ENCODE results near the gene CACNB4.
"Not testable (repeated sequence)": the region's sequence is repeated elsewhere in the genome, so short reads cannot be mapped to it uniquely, and the experiment has no call there.

The CACNB4 gene

DNA sequence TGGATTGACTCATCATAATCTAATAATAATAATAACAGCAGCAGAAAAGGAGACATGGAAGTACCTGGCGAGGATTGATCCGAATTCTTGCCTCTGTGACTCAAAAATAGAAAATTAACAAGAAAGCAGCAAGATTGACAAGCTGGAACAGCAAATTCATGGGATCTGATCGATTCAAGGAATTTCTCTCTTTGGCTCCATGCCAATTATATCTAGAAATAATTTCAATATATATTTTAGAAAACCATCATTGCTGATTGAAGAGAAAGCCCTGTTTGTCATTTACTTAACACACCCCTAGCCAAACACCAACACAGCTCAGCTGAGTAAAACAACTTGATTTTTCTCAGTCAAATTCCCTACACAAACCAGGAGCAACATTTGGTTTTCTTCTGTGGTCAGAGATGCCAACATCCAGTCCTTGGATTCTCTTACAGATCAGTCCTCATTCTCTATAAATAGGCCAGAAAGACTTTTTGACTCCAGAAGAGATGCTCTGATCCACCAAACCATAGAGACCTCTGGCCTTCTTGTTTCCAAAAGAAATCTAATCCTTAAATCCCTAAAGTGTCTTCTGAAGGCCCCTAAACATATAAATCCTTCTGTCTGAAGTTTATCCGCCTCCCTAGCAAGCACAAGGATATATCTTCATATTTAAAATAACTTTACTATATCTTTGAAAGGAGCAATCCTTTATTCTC, 129.9 kb downstream of the CACNB4 start:
- no peaks in the 10 kb centered on the region for H3K27me3 Mint-ChIP-seq
- no peaks in the 10 kb centered on the region for H3K9me3 Mint-ChIP-seq

DNA sequence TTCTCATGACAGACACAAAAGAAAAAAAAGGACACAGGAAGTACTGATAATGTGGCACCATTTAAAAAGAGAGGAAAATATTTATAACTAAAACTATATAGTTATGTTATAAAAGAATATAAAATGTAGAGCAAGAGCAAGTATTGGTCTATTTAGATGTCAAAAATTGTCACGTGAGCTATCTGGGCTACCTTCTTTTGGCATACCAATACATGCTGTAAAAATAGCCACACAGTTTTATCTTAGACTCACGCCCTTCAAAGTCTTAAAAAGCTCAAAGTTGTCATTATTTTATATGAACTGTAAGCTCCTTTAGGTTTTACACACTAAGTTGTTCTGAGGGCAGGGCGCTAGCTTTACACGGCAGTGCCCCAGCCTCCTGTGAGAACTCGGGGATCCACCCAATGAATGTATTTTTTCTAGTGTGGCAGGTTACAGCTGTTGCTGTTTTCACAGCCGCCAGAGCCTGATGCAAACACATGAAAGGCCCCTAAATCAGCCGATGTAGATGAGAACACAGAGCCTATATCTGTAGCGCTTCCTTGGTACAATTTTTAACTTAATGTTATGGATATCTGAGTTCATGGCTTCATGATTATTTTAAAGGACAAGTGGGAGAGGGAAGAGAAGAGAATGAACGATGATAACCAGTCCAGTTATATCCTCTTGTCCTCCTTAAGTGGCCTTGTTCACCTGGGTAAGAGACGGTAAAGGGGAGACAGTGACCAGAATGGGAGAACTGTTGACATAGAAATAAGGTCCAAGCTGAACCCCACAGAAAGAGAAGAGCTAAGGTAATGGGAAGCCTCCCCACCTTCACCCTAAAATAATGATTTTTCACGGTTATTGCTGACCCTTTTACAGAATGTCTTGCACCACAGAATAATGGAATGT, 130.8 kb downstream of the CACNB4 start:
- Mint-ChIP-seq H3K27ac (no peak overlapping the region), H3K9me3 (no peaks in the 10 kb centered on the region), H3K27me3 (no peaks in the 10 kb centered on the region), H3K4me3 (no peak overlapping the region), H3K4me1 (no peaks in the 10 kb centered on the region)
- DNase-seq (no peak), ATAC-seq (no peak)

More for the DNA sequence above, 129.9 kb downstream of the CACNB4 start:
- DNase-seq (no peak), ATAC-seq (no peak)
- Mint-ChIP-seq H3K4me1 (no peaks in the 10 kb centered on the region), H3K4me3 (no peak overlapping the region), H3K27ac (no peak overlapping the region)

DNA sequence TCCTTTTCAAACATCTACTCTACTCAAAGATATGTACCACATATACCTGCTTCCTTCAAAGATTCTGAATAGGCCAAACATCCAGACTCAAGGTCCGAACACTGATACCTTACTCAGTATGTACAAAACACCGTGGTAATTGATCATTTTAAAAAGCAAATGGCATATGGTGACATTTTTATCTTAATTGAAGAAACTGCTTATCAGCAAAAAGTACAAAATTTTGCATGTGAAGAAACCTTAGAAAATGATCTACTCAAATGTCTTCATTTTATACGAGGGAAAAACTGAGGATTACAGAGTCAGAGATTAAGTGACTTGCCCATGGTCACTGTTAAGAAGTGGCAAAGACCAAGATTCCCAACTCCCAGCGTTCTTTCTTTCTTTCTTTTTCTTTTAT, 133.0 kb downstream of the CACNB4 start:
- no peaks in the 10 kb centered on the region for H3K4me1 Mint-ChIP-seq
- H3K27me3 Mint-ChIP-seq = no peaks in the 10 kb centered on the region
- ATAC-seq (no peak), DNase-seq (no peak)
- H3K9me3 Mint-ChIP-seq = no peaks in the 10 kb centered on the region
- no peak overlapping the region for H3K27ac Mint-ChIP-seq
- no peak overlapping the region for H3K4me3 Mint-ChIP-seq

DNA sequence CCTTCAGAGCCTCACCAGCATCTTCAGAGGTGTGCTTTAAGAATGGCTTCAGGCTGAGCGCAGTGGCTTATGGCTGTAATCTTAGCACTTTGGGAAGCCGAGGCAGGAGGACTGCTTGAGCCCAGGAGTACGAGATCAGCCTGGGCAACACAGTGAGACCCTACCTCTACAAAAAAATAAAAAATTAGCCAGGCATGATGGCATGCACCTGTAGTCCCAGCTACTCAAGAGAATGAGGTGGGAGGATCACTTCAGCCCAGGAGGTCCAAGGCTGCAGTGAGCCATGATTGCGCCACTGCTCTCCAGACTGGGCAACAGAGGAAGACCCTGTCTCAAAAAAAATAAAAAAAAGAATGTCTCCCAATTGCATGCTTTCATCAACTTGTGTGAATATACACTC, 137.3 kb downstream of the CACNB4 start:
- Mint-ChIP-seq H3K27me3 (no peaks in the 10 kb centered on the region), H3K4me1 (no peaks in the 10 kb centered on the region), H3K27ac (no peak overlapping the region), H3K9me3 (no peaks in the 10 kb centered on the region), H3K4me3 (no peak overlapping the region)
- no peak for ATAC-seq
- no peak for DNase-seq

DNA sequence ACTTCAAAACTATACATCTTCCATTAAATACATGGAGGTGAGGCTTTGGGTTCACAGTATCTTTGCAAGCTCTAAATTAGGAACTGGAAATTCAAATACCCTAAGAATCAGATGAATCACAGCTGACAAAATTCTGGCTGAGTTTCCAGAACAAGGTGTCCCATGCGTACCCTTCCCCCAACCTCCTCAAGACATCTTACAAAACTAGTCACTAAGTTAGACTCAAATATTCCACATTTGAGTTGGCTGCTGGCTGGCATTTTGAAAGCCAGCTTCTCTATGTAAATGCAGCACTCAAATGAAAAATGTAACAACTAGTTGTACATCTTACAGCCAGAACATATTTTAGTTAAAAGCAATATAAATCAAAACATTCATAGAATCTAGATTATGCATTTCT, 139.6 kb downstream of the CACNB4 start:
- no peak for DNase-seq
- no peak overlapping the region for H3K4me3 Mint-ChIP-seq
- no peak for ATAC-seq
- H3K9me3 Mint-ChIP-seq = no peaks in the 10 kb centered on the region
- no peak overlapping the region for H3K27ac Mint-ChIP-seq
- H3K27me3 Mint-ChIP-seq = peaks cover 6% of the 10 kb centered on the region
- H3K4me1 Mint-ChIP-seq = no peaks in the 10 kb centered on the region

DNA sequence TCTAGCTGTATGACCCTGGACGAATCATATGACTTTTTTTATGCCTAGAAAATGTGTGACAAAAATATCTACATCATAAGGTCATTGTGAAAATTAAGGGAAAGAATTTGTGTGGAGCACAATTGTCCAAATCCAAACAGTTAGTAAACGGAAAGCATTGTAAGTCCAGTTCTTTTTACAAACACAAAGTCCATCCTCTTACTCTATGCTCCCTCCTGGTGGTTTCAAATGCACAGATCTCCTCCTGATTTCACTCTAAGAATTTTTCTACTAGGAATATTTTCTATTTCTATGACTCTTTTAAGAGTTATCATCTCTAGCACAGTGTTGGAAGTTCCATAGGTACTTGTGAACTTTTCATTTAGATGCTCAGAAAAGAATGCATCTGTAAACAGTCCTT, 145.4 kb downstream of the CACNB4 start:
- Mint-ChIP-seq H3K27me3 (peaks cover 18% of the 10 kb centered on the region), H3K9me3 (peaks cover 0 to 5% of the 10 kb centered on the region in 2 donors), H3K4me3 (no peak overlapping the region), H3K27ac (no peak overlapping the region), H3K4me1 (no peaks in the 10 kb centered on the region)
- ATAC-seq (no peak), DNase-seq (no peak)

DNA sequence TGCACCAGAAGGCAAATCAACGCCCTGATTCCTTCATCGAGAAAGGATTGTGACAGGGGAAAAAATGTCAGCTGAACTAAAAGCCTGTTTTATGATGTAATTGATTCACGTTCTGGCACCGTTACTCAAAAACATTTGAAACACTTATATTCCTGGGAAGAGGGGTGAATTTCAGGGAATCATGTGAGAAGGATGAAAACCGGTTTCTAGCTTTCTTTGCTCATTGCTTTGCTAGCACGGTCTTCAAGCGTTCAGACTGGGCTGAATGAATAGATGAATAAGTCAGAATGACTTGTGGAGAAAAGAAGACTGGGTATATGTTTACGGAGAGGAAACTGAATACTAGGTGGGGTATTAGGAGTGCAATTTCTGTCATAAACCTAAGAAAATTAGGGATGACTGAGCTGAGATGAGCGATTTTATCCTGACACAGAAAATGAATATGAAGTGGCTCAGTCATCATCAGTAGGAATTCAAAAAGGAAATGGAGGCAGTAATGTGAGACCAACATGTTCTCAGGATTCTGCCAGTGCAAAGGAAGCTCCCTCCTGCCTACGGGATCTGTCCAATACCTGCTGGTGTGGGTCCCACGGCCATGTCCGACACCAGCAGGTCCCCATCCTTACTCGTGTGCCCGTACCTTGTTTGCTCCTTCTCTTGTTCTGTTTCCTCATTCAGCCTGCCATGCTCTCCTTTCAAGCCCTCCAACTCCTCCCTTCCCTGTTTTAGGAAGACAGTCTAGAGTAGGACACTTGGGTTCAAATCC, 146.0 kb downstream of the CACNB4 start:
- no peak for ATAC-seq
- Mint-ChIP-seq H3K27ac (no peak overlapping the region), H3K4me1 (no peaks in the 10 kb centered on the region), H3K27me3 (peaks cover 18% of the 10 kb centered on the region), H3K9me3 (peaks cover 0 to 5% of the 10 kb centered on the region in 2 donors), H3K4me3 (no peak overlapping the region)
- no peak for DNase-seq

DNA sequence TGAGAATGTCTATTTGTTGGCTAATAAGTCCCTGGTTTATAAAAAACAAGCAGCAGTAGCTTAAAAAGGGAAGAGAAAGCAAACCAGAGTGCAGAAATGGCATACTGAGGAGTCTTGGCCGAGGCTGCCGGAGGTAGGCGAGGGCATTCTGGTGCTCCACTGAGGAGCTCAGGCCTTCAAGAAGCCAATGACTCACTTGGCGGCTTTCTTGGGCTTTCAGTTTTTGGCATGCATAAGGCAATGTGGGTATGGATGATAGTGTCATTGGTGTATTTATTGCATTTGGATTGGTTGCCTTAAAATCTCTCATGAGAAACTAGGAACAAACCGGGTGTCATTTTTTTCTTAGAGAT, 151.1 kb downstream of the CACNB4 start:
- Mint-ChIP-seq H3K27ac (no peak overlapping the region), H3K27me3 (peaks cover 12% of the 10 kb centered on the region), H3K4me1 (peaks cover 12% of the 10 kb centered on the region), H3K9me3 (peaks cover 5 to 13% of the 10 kb centered on the region in 2 donors), H3K4me3 (no peak overlapping the region)
- no peak for ATAC-seq
- DNase-seq = no peak

DNA sequence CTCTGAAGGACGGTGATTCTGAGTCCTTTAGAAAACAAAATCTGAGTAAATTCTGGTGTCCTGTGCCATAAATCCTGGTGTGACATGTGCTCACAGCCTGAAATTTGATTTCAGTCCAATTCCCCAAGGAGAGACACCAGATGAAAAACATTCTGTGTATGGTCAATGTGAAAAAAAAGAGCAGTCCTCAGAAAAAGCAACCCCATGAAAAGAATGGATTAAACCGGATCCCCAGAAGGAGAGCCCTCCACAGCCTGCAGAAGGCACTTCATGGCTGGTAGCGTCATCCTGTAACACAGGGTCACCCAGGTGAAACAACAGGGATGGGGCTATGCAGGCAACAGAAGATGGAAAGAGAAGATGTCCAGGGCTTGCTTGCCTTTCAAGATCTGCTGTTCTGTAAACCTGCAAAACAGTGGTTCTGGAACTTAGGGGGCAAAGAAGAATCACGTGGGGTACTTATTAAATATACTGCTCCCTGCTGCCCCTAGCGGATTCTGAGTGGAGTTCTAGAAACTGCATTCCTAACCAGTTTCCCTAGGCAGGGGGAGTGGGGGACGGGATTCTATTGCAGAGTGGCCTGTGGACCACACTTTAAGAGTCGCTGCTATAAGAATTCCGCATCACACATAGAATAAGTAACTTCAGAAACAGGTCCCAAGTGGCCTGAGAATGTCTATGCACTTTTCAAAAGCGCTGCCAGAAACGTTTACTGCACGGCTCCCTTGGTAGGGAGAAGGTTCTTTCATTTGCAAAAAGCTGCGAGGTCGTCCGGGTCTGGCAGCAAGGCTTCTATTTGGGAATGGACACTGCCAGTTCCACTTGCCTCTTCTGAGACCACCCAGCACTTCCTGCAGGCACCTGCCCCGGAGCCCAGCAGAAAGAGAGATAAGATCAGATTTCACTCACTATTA, 151.7 kb downstream of the CACNB4 start:
- Mint-ChIP-seq H3K4me1 (peaks cover 12% of the 10 kb centered on the region), H3K27ac (no peak overlapping the region), H3K4me3 (no peak overlapping the region), H3K9me3 (peaks cover 7 to 15% of the 10 kb centered on the region in 2 donors), H3K27me3 (peaks cover 12% of the 10 kb centered on the region)
- peak; percentile 7 to 10 for DNase-seq
- peak; percentile 31 for ATAC-seq

DNA sequence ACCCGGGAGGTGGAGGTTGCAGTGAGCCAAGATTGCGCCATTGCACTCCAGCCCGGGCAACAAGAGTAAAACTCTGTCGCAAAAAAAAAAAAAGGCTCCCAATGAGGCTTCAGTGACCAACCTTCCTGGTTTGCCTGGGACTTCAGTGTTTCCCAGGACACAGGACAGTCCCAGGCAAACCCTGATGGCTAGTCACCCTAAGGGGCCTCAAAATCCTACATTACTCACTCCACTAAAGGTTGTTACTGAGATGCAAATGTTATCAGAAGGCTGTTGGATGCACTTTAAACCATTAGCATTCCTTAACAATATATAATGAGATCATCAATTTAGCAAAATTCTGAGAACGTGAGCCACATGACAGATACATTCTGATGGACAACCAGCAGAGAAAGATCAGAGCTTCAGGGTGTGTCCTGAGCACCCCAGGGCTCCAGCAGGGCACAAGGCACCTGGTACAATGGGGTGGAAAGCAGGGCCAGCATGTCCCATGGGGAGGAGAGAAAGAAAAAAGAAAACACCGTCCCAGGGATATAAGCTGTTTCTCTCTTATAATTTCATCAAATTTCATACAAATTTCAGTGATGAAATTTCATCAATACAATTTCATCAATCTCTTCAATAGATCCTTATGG, 152.5 kb downstream of the CACNB4 start:
- H3K27me3 Mint-ChIP-seq = peaks cover 12% of the 10 kb centered on the region
- ATAC-seq (no peak), DNase-seq (no peak)
- H3K27ac Mint-ChIP-seq = no peak overlapping the region
- H3K4me1 Mint-ChIP-seq = peaks cover 12% of the 10 kb centered on the region
- H3K9me3 Mint-ChIP-seq = peaks cover 7 to 15% of the 10 kb centered on the region in 2 donors
- H3K4me3 Mint-ChIP-seq = no peak overlapping the region

DNA sequence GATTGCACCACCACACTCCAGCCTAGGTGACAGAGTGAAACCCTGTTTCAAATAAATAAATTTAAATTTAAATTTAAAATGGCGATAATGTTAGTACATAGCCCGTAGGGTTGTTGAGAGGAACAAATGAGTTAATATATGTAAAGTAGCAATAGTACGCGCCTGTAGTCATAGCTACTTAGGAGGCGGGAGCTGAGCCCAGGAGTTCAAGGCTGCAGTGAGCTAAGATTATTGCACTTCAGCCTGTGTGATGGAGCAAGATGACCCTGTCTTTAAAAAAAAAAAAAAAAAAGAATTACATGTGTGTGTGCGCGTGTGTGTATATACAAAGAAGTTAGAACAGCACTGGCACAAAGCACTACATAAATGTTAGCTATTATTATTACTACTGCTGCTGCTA, 153.2 kb downstream of the CACNB4 start:
- ATAC-seq (no peak), DNase-seq (no peak)
- Mint-ChIP-seq H3K4me1 (peaks cover 12% of the 10 kb centered on the region), H3K27me3 (peaks cover 13% of the 10 kb centered on the region), H3K4me3 (no peak overlapping the region), H3K27ac (no peak overlapping the region), H3K9me3 (peaks cover 7 to 15% of the 10 kb centered on the region in 2 donors)

DNA sequence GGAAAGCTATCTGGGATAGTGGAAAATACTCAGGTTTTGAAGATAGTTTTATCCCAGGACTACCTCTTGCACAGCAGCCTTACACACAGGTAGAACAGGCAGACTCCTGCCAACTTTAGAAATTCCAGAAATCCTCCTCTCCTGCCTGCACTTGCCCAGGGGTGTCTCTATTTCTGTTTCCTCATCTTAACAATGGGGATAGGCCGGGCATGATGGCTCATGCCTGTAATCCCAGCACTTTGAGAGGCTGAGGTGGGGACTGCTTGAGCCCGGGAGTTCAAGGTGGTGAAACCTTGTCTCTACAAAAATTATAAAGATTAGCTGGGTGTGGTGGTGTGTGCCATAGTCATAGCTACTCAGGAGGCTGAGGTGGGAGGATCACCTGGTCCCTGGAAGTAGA, 153.7 kb downstream of the CACNB4 start:
- H3K4me1 Mint-ChIP-seq = peaks cover 12% of the 10 kb centered on the region
- H3K9me3 Mint-ChIP-seq = peaks cover 7 to 11% of the 10 kb centered on the region in 2 donors
- H3K27ac Mint-ChIP-seq = no peak overlapping the region
- ATAC-seq (no peak), DNase-seq (no peak)
- peaks cover 13% of the 10 kb centered on the region for H3K27me3 Mint-ChIP-seq
- H3K4me3 Mint-ChIP-seq = no peak overlapping the region

DNA sequence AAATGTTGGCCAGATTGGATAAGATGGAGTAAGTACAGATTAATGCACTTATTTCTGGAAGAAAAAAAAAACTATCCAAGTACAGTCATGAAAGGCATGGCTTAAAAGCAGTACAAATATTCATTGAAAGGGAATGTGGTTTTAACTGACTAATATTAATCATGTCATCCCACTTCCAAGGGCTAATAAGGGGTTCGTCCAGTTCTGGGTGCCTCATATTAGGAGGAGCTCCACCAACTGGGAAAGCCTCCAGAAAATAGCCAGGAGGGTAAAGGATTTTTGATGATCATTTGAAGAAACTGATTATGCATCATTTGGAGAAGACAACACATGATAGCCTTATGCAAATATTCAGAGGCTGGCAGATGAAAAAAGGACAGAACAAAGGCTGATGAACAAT, 155.4 kb downstream of the CACNB4 start:
- Mint-ChIP-seq H3K27ac (no peak overlapping the region), H3K4me1 (peaks cover 12% of the 10 kb centered on the region)

DNA sequence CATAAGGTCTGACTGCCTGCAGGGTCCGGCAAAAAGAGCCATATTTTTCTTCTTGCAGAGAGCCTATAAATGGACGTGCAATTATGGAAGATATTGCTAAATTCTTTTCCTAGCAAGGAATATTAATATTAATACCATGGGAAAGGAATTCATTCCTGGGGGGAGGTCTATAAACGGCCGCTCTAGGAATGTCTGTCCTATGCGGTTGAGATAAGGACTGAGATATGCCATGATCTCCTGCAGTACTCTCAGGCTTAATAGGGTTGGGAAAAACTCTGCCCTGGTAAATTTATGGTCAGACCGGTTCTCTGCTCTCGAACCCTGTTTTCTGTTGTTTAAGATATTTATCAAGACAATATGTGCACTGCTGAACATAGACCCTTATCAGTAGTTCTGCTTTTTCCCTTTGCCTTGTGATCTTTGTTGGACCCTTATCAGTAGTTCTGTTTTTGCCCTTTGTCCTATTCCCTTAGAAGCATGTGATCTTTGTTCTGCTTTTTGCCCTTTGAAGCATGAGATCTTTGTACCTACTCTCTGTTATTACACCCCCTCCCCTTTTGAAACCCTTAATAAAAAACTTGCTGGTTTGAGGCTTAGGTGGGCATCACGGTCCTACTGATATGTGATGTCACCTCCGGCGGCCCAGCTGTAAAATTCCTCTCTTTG, 156.2 kb downstream of the CACNB4 start:
- peaks cover 11% of the 10 kb centered on the region for H3K27me3 Mint-ChIP-seq
- not testable (repeated sequence) for ATAC-seq, H3K9me3 Mint-ChIP-seq, H3K4me1 Mint-ChIP-seq, H3K4me3 Mint-ChIP-seq, H3K27ac Mint-ChIP-seq, DNase-seq

More for the DNA sequence above, 155.4 kb downstream of the CACNB4 start:
- Mint-ChIP-seq H3K9me3 (peaks cover 7 to 10% of the 10 kb centered on the region in 2 donors), H3K4me3 (no peak overlapping the region), H3K27me3 (peaks cover 11% of the 10 kb centered on the region)
- DNase-seq (no peak), ATAC-seq (no peak)

Data from stimulated activated naive CD8-positive, alpha-beta T cell treated with anti-CD3 and anti-CD28 coated beads, Interleukin-15, amount 100 ng/mL, for 72 hours (primary cell).